H1 (cell line): ENCODE data around the gene CHSY1. TPM values are rescaled to one million over a fixed set of nuclear protein-coding genes. Genes with fewer than 3 reads are reported as not detected.

Source experiments
- ATF2 ChIP-seq: IDR thresholded peaks from 2 replicates; pipeline ENCODE4 v1.6.1; 2012; ENCODE audit warnings: low read length, inconsistent platforms
- BACH1 ChIP-seq: IDR thresholded peaks from 2 replicates; pipeline ENCODE4 v1.6.1; 2012; ENCODE audit warnings: low read length, improper control_type of control experiment
- CHD2 ChIP-seq: IDR thresholded peaks from 2 replicates; pipeline ENCODE4 v1.6.1; 2012; ENCODE audit warnings: low read length, improper control_type of control experiment
- EGR1 ChIP-seq: IDR thresholded peaks from 2 replicates; pipeline ENCODE4 v1.6.1; 2011; ENCODE audit warnings: low read depth, low read length, borderline replicate concordance
- EP300 ChIP-seq, 2 experiments: IDR thresholded peaks; 1 replicate in 1 of 2; 2 replicates in 1 of 2; pipeline ENCODE4 v1.6.1; 2011 to 2012; ENCODE audit warnings: low read depth in 2 of 2, low read length in 2 of 2, mild to moderate bottlenecking in 2 of 2, borderline replicate concordance in 1 of 2, inconsistent platforms in 1 of 2, moderate library complexity in 1 of 2
- HDAC2 ChIP-seq, 2 experiments: fragments of 300-600 bp in 1 of 2; sonication (generic) in 1 of 2; IDR thresholded peaks; 2 replicates each; pipeline ENCODE4 v1.6.1; 2011 to 2012; ENCODE audit warnings: low read depth in 2 of 2, low read length in 2 of 2, mild to moderate bottlenecking in 2 of 2, moderate library complexity in 2 of 2, borderline replicate concordance in 1 of 2, inconsistent platforms in 1 of 2
- KDM5A ChIP-seq: fragments of 200-600 bp; IDR thresholded peaks from 2 replicates; pipeline ENCODE4 v1.7.1; 2012; ENCODE audit warnings: mild to moderate bottlenecking, low read length, inconsistent platforms, mixed read lengths
- RFX5 ChIP-seq: IDR thresholded peaks from 2 replicates; pipeline ENCODE4 v1.6.1; 2011; ENCODE audit warnings: low read depth, low read length, improper control_type of control experiment, borderline replicate concordance
- SAP30 ChIP-seq: fragments of 300-600 bp; sonication (generic); IDR thresholded peaks from 2 replicates; pipeline ENCODE4 v1.7.1; 2012; ENCODE audit warnings: low read length, moderate library complexity, mild to moderate bottlenecking, inconsistent platforms; ENCODE audit not compliant: insufficient read depth, insufficient replicate concordance
- SIN3A ChIP-seq, 2 experiments: IDR thresholded peaks in 1 of 2; conservative IDR thresholded peaks in 1 of 2; 2 replicates each; pipeline ENCODE4 v1.6.1; 2011 to 2012; ENCODE audit warnings: low read length in 2 of 2, improper control_type of control experiment in 1 of 2, low read depth in 1 of 2, mild to moderate bottlenecking in 1 of 2
- SP4 ChIP-seq: IDR thresholded peaks from 2 replicates; pipeline ENCODE4 v1.6.1; 2012; ENCODE audit warnings: low read length, inconsistent platforms
- SRF ChIP-seq: IDR thresholded peaks from 2 replicates; pipeline ENCODE4 v1.6.1; 2011; ENCODE audit warnings: mild to moderate bottlenecking, low read depth, low read length, moderate library complexity
- TAF1 ChIP-seq: IDR thresholded peaks from 2 replicates; pipeline ENCODE4 v1.6.1; 2011; ENCODE audit warnings: mild to moderate bottlenecking, low read depth, low read length
- TBP ChIP-seq: IDR thresholded peaks from 2 replicates; pipeline ENCODE4 v1.6.1; 2011; ENCODE audit warnings: low read depth, low read length, improper control_type of control experiment
- YY1 ChIP-seq: IDR thresholded peaks from 2 replicates; pipeline ENCODE4 v1.6.1; 2011; ENCODE audit warnings: low read depth, mild to moderate bottlenecking, low read length
- polyA plus RNA-seq, 7 experiments: library from polyadenylated mRNA; depleted of rRNA in 3 of 7; stranded (reverse) in 5 of 7; unstranded in 2 of 7; fragments of >200 nt in 5 of 7; fragments of 200-250 nt in 2 of 7; gene quantifications; 1 replicate in 5 of 7; 2 replicates in 1 of 7; 4 replicates in 1 of 7; pipeline versions ENCODE4 v1.2.1 to v1.2.3, GENCODE V29; 2011 to 2013; ENCODE audit warnings: missing spikeins in 2 of 7, mixed read lengths in 2 of 7
- total RNA-seq: library from RNA; stranded (reverse); fragmentation: NEBNext Ultra II Directional; extraction: Animal tissue kit (Norgen Biotek cat#: 25700); gene quantifications from 2 replicates; pipeline ENCODE4 v1.2.1, GENCODE V29; 2021

The CHSY1 gene
- total and polyA plus RNA-seq, 2 of the 8 experiments (the other 6 are each of a cell fraction or from before 2014, with no cell fraction given) = 24.9 to 60.7 TPM

- TF ChIP-seq SAP30 (peak; percentile 43), TAF1 (peak; percentile 85), BACH1 (no peak), ATF2 (0 out of 2 replicates have a peak, but pooled peaks have one; percentile 24), CHD2 (no peak), RFX5 (no peak), EP300 (IDR thresholded peaks at IDR 0.05; ENCODE audit: borderline replicate concordance in 1 of 2, low read depth in 2 of 2, low read length in 2 of 2) (no peak), KDM5A (peak; percentile 70), TBP (peak; percentile 67; the same call in 1 of the 2 replicates), HDAC2 (IDR thresholded peaks at IDR 0.05; ENCODE audit: borderline replicate concordance in 1 of 2, low read depth in 2 of 2, low read length in 2 of 2) (peak; percentile 66 to 67; a peak in 1 of 4 replicates), EGR1 (peak; percentile 94), SRF (peak; percentile 96), SIN3A (conservative IDR thresholded peaks at IDR 0.05 in 1 of 2, IDR thresholded peaks at IDR 0.05 in 1 of 2; ENCODE audit: low read depth in 1 of 2, low read length in 2 of 2) (peak; percentile 92 to 98; a peak in 3 of 4 replicates), YY1 (peak; percentile 50; the same call in 1 of the 2 replicates), SP4 (peak; percentile 89; the same call in 1 of the 2 replicates)
These were observed 43.1 kb upstream of the CHSY1 start, which contains the start of gene SNRPA1 (continued) for GRCh38 chr15:101294731-101295606.
